GM03348 (cell line): Measurements from ENCODE around the gene NEDD4L.
A peak's percentile ranks its signal among the peaks of the same experiment; 100 is the strongest.
"Not testable (repeated sequence)": the region's sequence is repeated elsewhere in the genome, so short reads cannot be mapped to it uniquely, and the experiment has no call there.

ENCODE experiments used
- DNase-seq: peaks from one replicate; pipeline ENCODE4 v3.0.0; 2012; ENCODE audit warnings: low spot score

Gene NEDD4L

DNA sequence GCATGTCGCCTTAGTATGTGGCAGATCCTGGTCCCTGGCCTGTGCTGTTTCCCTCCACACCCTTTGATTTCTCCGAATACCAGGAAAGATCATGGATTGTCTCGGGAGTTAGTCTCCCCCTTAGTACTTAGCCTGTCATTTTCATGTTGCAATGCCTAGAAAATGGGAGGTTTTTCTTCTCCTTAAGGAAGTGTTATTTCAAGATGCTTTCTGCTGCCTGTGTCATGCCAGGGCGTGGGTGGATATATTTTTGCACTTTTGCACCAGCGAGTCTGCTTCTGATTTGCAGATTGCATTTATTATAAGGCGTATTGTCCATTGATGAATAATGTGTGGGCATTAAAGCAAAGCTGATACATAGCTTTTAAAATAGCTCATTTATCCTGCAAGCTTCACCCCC, 223.5 kb downstream of the NEDD4L start:
- peak; percentile 44 for DNase-seq

DNA sequence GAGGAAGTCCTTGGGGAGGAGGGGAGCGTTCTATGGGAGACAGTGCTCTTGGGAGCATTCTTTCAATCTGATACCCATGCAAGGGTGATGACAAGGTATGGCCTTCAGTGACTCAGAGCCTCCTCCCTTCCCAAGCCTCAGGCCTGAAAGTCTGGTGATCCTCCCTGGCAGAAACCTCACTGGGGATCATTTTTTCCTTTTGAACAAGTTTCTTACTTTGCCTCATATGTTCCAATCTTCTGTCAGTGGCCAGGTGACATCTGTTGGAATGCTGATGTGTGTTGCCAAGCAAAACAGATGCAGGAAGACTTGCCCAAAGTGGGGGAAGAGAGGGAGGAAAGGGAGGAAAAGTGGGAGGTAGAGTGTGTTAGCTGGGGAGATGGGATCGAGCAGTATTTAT, 224.8 kb downstream of the NEDD4L start:
- DNase-seq: peak; percentile 53

DNA sequence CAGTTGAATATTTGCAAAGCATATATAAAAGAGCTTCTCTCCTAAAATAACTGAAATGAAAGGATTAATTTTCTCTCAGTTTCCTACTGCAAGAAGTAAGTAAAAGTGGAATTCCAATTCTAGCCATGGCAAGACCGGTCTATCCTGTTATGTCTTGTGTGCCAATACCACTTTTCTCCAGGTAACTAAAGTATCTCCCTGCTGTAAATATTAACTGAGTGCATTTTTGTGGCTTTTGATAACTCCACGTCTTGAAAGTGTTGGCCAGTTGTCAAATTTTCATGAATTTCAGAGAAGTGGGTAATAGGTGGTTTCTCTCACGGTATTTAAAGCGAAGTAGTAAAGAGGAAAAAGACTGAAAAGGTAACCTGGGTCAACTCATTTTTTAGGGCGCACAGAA, 225.9 kb downstream of the NEDD4L start:
- no peak for DNase-seq

DNA sequence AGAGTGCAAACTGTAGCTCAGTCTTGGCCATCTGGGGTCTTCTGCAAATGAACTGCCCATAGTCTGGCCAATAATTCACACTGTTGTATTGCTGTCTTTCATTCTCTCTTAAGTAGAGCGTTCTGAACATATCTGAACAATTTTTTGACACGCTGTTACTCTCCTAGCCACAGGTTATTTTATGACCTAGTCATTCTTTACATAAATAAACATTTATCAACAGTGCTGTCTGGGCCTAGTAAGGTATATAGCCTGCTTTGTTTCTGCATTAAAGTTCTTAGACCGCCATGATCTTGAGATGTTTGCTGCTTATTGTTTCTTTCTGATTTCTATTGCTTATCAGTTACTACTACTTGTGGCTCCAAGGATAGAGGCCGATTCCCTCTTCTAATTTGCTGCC, 226.4 kb downstream of the NEDD4L start:
- DNase-seq: no peak

DNA sequence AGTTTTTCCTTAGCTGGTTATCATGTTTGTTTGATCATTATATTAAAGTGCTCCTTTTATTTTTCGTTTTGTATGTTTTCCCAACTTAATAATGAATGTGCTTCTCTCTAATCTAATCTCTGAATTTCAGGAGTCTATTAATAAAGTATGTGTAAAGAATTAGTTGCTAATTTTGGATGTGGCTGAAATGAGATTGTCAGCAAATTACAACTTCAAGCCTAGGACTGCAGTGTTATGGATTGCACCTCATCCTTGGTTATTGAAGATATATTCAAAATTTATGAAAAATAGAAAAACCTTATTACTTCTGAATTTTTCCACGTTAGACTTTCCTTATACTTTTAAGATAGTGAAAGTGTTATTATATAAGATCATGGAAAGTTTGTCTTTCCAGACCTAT, 227.7 kb downstream of the NEDD4L start:
- no peak for DNase-seq

DNA sequence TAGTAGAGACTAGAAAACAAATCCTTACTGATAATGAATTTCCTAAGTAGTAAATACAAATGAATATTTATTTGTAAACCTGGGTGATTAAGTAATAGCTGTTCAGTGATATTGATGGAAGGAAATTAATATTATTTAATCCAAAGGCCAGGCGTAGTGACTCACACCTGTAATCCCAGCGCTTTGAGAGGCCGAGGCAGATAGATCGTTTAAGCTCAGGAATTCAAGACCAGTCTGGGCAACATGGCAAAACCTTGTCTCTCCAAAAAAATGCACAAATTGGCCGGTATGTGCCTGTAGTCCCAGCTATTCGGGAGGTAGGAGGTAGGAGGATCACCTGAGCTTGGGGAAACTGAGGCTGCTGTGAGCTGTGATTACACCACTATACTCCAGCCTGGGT, 228.2 kb downstream of the NEDD4L start:
- DNase-seq: no peak

DNA sequence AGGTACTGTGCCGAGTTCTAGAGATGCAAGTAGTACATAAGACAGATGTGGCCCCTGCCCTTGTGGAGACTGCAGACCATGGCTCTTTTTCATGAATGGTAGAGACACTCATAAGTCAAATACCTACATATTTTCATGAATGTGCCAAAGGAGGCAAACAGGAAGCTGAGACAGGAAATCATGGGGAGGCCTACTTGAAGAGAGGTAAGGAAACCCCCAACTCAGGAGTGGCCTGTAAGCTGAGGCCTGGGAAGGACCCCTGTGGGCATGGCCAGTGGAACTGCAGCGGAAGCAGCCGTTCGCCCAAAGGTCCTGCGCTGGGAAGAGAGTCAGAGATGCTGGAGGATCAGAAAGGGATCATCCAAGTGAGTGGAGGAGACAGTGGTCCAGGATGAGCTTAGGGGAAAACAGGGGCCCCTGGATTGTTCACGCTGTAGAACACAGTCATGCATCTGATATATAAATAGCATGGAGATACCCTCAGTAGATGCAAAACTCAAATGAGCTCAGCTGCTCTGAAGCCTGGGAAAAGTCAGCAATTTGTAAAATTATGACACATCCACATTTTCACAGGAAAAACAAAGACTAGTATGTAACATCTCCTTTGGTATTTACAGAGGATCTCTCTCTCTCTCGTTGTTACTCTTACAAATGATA, 228.9 kb downstream of the NEDD4L start:
- no peak for DNase-seq

DNA sequence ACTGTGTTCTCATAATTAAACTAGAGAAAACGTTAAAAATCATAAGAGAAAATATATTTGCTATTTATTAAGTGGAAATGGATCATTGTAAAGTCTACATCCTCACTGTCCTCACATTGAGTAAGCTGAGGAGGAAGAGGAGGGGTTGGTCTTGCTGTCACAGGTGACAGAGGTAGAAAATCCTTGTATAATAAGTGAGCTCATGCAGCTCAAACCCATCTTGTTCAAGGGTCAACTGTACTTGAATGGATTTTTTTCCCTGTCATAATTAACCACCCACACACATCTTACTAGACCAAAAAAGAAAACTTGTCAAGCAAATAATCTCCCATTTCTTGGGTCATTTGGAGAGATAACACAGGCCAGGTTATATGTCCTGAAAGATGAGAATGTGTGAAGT, 231.2 kb downstream of the NEDD4L start:
- no peak for DNase-seq

DNA sequence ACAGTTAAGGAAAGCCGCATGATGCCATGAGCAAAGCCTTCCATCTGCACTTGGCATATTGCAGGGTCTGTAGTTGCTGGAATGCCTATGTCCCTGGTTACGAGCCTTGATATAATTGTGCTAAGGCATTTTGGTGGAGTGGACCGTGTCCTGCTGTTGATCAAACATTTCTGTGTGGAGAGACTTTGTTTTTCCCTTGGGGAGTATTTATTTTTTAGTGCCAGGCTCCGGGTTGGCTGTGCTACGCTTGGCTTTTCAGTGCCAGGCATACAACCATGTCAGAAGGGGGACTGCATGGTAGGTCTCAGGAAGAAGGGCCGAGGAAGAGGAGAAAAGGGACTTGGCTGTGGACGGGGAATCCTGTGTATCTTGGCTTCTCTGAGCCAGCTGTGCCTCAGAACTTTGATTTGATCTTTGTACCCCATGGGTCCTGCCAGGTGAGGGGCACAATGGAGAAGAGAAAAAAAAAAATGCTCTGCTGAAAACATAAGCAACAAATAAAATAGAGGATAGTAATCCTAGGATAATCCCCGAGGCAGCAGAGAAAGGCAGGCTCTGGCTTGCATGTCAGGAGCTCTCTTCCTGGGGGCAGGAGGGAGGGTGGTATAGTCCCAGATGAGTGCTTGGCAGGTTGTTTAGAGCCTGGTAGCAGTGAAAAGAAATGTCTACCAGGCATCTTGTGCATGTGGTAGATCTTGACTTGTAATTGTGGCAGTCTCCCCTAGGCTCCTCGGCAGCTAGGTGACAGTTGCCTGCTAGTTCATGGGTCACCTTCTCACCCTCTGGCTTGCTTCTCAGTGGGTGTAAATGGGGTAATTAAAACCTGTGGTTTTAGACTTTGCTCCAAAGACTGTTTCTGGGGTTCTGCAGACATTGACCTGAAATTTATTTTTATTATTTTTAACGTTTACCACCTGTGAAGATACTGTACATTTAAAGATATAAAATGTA, 233.0 kb downstream of the NEDD4L start:
- DNase-seq: no peak

DNA sequence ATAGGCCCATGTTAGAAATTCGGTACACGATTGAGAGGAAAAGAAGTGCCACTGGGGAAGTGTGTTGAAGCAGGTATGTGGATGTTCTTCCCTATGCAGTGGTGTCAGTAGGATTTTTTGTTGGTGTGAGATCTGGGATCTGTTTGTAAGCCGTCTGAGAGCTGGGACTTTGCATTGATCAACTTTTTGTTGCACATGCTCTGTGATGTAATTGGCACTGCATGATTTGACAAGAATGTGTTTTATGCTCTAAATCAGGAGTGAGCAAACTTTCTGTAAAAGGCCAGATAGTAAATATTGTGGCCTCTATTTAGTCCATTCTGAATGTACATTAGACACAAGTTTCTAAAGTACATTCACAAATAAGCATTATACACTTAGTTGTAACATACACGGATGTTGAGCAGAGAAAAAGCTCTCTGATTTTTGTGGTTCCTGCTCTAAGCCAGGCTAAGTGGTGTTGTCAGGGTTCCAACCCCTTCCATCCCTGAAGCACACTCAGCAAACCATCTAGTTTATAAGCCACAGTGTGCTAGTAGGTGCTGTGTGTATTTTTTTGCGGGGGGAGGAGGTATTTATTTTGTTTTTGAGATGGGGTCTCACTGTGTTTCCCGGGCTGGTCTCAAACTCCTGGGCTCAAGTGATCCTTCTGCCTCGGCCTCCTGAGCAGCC, 235.6 kb downstream of the NEDD4L start:
- no peak for DNase-seq

DNA sequence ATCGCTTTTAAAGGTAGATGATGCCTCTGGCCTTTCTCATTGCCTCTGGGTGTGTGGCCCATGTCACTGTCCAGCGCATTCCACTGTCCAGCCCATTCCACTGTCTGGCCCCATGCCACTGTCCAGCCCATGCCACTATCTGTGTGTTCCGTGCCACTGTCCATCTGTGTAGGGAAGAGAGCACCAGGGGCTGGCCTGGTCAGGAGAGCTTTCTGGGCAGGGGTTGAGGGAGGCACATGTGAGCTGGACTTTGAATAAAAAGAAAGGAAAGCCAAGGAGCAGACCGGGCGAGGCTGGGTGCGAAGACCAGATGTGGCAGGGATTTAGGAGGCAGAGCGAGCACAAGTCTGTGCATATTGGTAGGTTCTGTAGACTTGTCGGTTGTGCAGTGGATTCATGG, 236.2 kb downstream of the NEDD4L start:
- DNase-seq: no peak

DNA sequence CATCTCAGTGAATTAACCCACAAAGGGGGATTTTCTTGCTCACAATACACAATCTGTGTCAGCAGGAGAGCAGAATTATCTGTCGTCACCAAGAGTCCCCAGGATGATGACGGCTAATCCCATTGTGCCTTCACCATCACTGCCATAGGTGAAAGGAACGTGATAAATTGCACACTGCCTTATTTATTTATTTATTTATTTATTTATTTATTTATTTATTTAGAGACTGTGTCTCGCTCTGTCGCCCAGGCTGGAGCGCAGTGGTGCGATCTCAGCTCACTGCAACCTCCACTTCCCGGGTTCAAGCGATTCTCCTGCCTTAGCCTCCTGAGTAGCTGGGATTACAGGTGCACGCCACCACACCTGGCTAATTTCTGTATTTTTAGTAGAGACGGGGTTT, 238.8 kb downstream of the NEDD4L start:
- DNase-seq: not testable (repeated sequence)

DNA sequence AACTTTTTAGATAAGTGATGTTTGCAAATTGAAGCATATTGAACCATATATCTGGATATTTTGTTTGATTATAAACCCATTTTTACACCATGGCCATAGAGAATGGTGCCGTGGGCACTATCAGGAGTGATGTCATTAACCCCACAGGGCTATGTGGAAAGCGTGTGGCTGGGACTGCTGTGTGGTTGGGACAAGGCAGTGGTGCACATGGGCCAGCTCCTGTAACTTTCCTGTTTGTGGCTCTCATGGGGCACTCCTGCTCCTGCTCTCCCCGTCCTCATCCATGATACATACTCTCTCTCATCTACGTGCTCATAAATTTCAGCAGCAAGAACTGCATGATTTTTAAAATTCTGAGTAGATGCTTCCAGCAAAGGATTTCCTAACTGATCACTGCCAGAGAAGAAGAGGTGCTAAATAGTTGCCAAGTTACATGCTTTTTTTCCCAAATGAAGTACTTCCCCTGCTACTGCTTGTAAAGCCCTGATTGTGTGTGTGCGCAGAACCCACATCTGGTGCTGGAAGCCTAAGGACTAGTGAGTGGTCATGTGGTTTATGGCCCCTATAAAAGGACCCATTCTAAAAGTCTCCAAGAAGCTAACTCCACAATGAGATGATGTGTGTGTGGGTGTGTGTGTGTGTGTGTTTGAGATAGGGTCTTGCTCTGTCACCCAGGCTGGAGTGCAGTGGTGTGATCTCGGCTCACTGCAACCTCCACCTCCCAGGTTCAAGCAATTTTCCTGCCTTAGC, 240.8 kb downstream of the NEDD4L start:
- no peak for DNase-seq

DNA sequence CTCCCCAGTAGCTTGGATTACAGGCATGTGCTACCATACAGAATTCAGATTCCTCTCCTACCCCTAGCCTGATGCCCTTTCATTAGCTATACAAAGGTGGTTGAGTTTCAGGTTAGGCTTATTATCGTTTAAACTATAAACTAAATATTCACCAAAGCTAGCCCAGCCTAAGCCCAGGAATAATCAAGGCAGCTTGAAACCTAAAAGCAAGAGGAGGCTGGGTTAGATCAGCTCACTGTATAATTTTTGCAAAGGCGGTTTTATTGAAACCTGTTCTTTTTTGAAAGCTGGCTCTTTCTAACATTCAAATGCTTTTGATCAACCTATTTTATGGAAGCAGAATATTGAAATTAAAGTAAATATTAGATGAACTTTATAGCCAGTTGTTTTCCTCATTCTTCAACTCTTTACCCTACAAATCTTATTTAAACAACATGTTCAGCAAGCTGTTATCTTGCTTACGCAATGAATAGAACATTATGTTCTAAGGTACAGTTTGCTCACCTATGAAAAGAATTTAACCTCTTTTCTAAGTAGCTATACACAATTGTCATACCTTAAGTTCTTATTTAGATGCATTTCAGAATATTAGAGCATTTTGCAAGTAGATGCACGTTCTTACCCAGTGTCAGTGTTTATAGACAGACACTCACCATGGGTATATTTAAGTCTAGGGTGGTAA, 241.6 kb downstream of the NEDD4L start:
- no peak for DNase-seq

DNA sequence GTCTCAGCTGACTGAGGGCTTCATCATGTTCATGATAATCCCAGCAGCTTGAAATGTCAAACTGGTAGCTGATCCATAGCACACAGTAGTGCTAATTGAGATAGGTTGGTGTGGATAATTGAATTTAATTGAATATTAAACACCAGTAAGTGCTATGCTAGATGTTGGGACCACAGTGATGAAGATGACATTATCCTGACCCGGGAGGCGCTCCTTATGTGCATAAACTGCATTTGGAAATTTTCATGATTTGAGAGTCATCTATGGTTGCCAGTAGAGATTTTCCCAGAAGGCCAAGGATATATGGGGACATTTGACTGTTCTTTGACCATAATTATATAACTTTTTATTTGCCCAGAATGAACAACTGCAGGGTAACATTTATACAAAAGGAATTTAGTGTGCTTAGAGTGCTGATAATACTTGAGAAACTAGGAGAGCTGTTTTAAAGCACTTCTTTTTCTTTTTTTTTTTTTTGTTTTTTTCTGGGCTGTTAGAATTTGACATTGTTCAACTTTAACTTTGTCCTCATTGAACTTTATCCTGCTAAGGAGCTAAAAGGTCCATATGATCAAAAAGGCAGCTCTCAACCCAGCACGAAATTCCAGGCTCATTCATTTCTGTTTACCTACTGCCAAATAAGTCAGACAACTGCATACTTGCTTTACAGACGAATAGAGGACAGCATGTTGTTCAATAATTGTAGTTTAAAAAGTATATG, 242.8 kb downstream of the NEDD4L start:
- no peak for DNase-seq

DNA sequence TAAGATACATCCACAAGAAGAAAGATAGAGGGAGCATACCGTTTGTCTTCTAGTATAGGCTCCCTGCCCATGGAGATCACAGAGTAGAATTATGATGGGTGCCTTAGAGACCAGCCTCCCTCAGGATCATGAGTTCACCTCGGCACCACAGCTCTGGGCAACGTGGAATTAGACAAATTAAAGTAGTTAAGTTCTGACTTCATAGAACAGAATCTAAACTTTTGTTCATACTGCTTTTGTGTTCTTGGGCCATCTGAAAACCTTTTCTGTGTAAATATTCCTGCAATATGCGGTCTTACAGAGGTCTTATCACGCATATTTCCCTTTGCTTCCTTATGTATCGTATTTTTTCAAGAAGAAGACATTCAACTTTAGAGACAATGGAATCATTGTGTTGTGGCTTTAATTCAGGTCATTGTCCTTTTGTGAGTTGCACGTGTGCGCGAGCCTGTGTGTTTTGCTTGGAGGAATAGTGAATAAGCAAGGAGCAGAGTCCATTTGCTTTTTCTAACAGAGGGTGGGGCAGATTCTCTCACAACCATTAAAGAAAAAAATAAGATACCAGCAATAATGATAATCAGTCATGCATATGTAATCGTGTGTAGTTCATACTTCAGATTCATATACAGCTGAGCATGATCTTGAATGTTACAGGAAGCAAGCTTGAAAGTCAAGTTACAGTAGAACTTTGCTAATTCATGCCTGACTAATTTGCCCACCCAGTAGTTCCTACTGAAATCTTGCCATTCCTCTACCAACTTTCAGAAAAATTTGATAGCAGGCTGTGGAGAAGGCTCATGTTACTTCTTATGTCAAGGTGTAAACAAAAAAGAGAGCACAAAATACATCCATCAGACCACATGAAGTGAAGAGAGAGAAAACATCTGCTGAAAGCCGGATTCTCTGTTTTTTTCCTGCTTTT, 243.6 kb downstream of the NEDD4L start:
- DNase-seq: no peak

DNA sequence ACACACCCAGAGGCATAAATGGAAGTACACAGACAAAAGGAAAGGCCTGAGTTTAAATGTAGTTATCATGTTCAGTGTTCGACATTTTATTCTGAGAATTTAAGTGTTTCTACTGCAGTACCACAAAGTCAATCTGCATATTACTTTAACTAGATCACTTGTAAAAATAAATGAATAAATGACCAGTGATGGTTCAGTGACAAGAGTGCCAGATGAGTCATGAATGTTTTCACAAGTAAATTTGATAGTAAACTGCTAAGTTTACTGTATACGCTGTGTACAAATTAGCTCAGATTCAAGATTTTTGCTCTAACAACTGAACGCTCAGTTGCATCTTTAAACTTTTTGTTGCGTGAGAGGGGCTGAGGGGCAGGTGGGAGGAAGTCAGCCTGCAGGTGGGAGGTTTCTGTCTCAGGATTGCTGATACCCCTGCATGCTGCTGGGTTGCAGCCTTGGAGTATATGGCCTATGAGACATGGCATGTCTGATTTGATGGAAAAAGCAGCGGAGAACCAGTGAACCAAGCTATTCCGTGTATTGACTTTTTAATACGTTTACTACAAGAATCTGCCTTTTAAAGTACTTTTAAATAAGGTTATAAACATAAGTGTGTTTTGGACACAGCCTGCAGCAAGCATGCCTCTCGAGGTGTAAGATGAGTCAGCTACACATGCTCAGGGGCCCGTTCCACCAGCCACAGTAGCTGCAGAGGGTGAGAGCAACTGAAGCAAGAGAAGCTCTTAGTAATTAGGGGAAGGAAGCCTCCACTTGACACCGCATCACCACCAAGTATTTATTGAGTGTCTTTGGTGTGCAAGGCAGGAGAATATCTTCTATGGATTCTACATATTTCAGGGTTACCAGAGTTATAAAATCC, 245.1 kb downstream of the NEDD4L start:
- DNase-seq: peak; percentile 29

DNA sequence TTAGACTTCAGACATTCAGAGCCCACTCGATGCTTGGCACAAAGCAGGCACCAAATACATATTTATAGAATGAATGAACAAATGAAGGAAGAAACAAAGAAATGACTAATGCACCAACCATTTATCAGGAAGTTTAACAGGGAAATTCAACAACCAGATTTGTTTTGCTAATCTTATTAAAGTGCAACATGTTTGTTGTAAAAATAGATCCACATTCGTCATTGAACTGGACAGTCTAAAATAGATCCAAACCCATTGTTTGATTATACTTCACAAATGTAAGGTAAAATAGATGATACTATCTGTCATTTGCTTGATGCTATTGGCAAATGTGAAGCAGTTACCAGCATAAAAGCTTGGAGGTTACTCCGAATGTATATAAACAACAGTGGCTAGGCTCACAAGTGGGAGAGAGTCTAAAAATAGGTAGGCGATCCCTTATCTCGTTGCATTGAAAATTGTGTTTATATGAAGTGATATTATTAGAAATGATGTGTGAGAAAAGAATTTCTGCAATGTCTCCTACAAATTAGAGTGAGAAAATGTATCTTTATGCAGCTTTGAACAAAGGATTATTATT, 246.2 kb downstream of the NEDD4L start:
- no peak for DNase-seq
